Esophagus muscularis mucosa (tissue), 4 donors: ENCODE data around the gene RAI1. TPM values are rescaled to one million over a fixed set of nuclear protein-coding genes. Genes with fewer than 3 reads are reported as not detected.
A peak's percentile ranks its signal among the peaks of the same experiment; 100 is the strongest.

ENCODE experiments used
- DNase-seq: peaks from one replicate; pipeline ENCODE4 v3.0.0-alpha.2; 2017; ENCODE audit errors: extremely low spot score
- H3K27ac ChIP-seq, 4 donors: fragments of 200-600 bp; sonication (generic); replicated peaks in 1 of 4; 1 replicate in 3 of 4; 2 replicates in 1 of 4; pipeline ENCODE4 v1.5.1; 2016 to 2019; ENCODE audit warnings: mild to moderate bottlenecking in 1 of 4
- H3K27me3 ChIP-seq, 4 donors: fragments of 200-600 bp; sonication (generic); one replicate each; pipeline versions ENCODE4 v1.5.1 to v1.6.0; 2016 to 2019
- H3K36me3 ChIP-seq, 4 donors: fragments of 200-600 bp; sonication (generic); one replicate each; pipeline ENCODE4 v1.5.1; 2016 to 2019
- H3K4me1 ChIP-seq, 4 donors: fragments of 200-600 bp; sonication (generic); one replicate each; pipeline ENCODE4 v1.5.1; 2016 to 2019
- H3K4me3 ChIP-seq, 4 donors: fragments of 200-600 bp; sonication (generic); 1 replicate in 2 of 4; 2 replicates in 2 of 4; pipeline ENCODE4 v1.5.1; 2016 to 2019; ENCODE audit warnings: mild to moderate bottlenecking in 4 of 4, moderate library complexity in 1 of 4
- H3K9me3 ChIP-seq, 4 donors: fragments of 200-600 bp; sonication (generic); 1 replicate in 3 of 4; 2 replicates in 1 of 4; pipeline ENCODE4 v1.5.1; 2016 to 2019
- CTCF ChIP-seq, 3 experiments: fragments of 200-600 bp in 2 of 3; fragments of 450-650 bp in 1 of 3; sonication (generic) in 2 of 3; IDR thresholded peaks; one replicate each; pipeline ENCODE4 v1.5.1; 2017 to 2019; ENCODE audit warnings: antibody characterized with exemption in 3 of 3, mild to moderate bottlenecking in 2 of 3, moderate library complexity in 1 of 3
- EP300 ChIP-seq: sonication (generic); formaldehyde crosslinking; IDR thresholded peaks from one replicate; pipeline ENCODE4 v1.6.1; 2017; ENCODE audit warnings: antibody characterized with exemption
- POLR2A ChIP-seq: fragments of 450-650 bp; IDR thresholded peaks from one replicate; pipeline ENCODE4 v1.6.1; 2017; ENCODE audit warnings: antibody characterized with exemption, moderate library complexity, mild to moderate bottlenecking, low read depth
- POLR2AphosphoS5 ChIP-seq, 2 donors: sonication (generic); formaldehyde crosslinking; IDR thresholded peaks; one replicate each; pipeline ENCODE4 v1.6.1; 2017; ENCODE audit warnings: antibody characterized with exemption in 2 of 2
- WGBS: methylation state at CpG from one replicate; pipeline ENCODE4 v1.1.5; 2018; 5-methylcytosine and 5-hydroxymethylcytosine counted together
- intact Hi-C: fragments of 100-400 bp; cut with DNase I; formaldehyde crosslinking; loops from one replicate; pipeline ENCODE4 v1.15.1; 2023
- total RNA-seq, 4 donors: library from RNA; depleted of rRNA; stranded (reverse); fragments of >200 nt; gene quantifications; one replicate each; pipeline versions ENCODE4 v1.1.0 to v1.2.1, GENCODE V29; 2016

The RAI1 gene
- total RNA-seq, 4 donors from 2014 or later: 18.7 to 41.3 (median 28.3) TPM

DNA sequence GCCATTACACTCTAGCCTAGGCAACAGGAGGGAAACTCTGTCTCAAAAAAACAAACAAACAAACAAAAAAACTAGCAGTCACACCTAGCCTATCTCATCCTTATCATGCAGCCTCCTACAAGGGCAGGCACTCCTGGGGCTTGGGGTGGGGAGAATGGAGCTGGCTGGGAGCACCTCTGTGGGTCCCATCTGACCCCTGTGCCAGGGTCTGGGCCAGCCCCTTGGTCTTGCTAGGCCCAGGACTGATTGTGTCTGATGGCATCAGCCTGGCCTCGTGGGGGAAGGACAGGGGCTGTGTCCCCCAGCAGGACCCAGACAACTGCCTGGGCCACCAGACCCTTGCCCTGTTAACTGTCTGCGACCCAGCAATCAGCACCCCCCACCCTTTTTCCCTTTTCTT is 105.7 kb downstream of the RAI1 start:
- peaks cover 56 to 78% (median 73%) of the 10 kb centered on the region in 4 donors for H3K4me1 ChIP-seq
- H3K36me3 ChIP-seq: no peaks in the 10 kb centered on the region
- no peak for DNase-seq
- no peaks in the 10 kb centered on the region for H3K9me3 ChIP-seq
- 100% methylated on average over 1 of the region's 2 CpGs for WGBS
- intact Hi-C loops: no loop called here
- H3K27ac ChIP-seq: no peak overlapping the region
- no peaks in the 10 kb centered on the region for H3K27me3 ChIP-seq
- H3K4me3 ChIP-seq: no peak overlapping the region
- TF ChIP-seq EP300: no peak
- TF ChIP-seq POLR2A: no peak
- TF ChIP-seq CTCF (IDR thresholded peaks at IDR 0.05): no peak

GRCh38 chr17:17787568-17787967 is 106.3 kb downstream of the RAI1 start:
- 86% methylated on average over 7 of the region's 7 CpGs for WGBS

DNA sequence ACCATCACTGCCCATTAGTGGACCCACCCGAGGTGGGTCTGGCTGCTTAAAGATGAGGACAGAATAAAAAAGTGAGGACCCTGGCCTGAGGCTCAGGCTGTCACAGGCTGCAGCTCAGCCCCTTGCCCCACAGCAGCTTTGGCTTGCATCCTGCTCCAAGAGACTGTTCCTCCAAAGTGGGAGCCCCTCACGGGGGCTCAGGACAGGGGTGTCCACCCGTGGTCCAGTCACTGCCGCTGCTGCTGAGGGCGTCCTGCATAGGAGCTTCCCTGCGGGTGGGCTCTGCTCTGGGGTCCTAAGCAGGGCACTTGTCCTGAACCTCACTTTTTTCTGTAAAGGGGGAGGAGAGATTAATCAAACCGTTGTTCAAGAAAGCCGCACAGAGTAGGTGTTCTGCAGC is 107.7 kb downstream of the RAI1 start:
- Histone ChIP-seq H3K4me3 (no peak overlapping the region), H3K9me3 (no peaks in the 10 kb centered on the region), H3K36me3 (peaks cover 0 to 7% (median 5%) of the 10 kb centered on the region in 4 donors), H3K4me1 (peaks cover 59 to 78% (median 73%) of the 10 kb centered on the region in 4 donors), H3K27ac (no peak overlapping the region), H3K27me3 (no peaks in the 10 kb centered on the region)
- intact Hi-C loops: no loop called here
- 80% methylated on average over 7 of the region's 8 CpGs for WGBS
- TF ChIP-seq EP300 (no peak), POLR2AphosphoS5 (IDR thresholded peaks at IDR 0.05) (no peak), CTCF (IDR thresholded peaks at IDR 0.05) (no peak), POLR2A (no peak)
- DNase-seq: no peak

More at GRCh38 chr17:17787568-17787967, 106.3 kb downstream of the RAI1 start:
- Histone ChIP-seq H3K36me3 (no peaks in the 10 kb centered on the region), H3K4me3 (no peak overlapping the region), H3K9me3 (no peaks in the 10 kb centered on the region), H3K27ac (no peak overlapping the region), H3K27me3 (no peaks in the 10 kb centered on the region), H3K4me1 (peaks cover 56 to 78% (median 73%) of the 10 kb centered on the region in 4 donors)
- intact Hi-C loops: no loop called here
- DNase-seq: no peak
- no peak for TF ChIP-seq POLR2A
- no peak for TF ChIP-seq CTCF (IDR thresholded peaks at IDR 0.05)
- TF ChIP-seq POLR2AphosphoS5 (IDR thresholded peaks at IDR 0.05): no peak
- TF ChIP-seq EP300: no peak

DNA sequence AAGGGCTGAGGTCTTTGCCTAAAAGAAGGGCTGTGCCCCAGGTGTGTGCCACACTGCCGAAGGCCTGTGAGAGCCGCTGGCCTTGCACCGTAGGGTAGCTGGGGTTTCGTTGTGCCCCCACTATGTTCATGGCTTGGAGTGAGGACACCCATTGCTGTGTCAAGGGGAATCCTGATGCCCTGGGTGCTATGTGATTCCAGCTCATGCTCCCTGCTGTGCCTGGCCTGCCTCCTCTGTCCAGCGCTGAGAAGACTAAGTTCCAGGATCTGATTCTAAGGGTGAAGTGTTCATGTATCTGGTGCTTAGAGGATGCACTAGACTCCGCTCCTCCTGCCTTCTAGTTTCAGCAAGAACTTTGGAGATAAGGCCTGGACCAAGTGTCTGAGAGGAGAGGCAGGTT is 108.2 kb downstream of the RAI1 start:
- H3K4me3 ChIP-seq: no peak overlapping the region
- 94% methylated on average over 3 of the region's 6 CpGs for WGBS
- no peaks in the 10 kb centered on the region for H3K27me3 ChIP-seq
- H3K36me3 ChIP-seq: peaks cover 0 to 11% (median 10%) of the 10 kb centered on the region in 4 donors
- DNase-seq: no peak
- peaks cover 58 to 77% (median 73%) of the 10 kb centered on the region in 4 donors for H3K4me1 ChIP-seq
- no peak for TF ChIP-seq POLR2A
- TF ChIP-seq EP300: no peak
- TF ChIP-seq CTCF (IDR thresholded peaks at IDR 0.05): no peak
- TF ChIP-seq POLR2AphosphoS5 (IDR thresholded peaks at IDR 0.05): no peak
- H3K9me3 ChIP-seq: no peaks in the 10 kb centered on the region
- H3K27ac ChIP-seq: peak overlapping the region in 1 of 4 donors; percentile 9
- intact Hi-C loops: no loop called here
